K562 (cell line): ENCODE measurements around the gene TRIM65. TPM values are rescaled to one million over a fixed set of nuclear protein-coding genes. Genes with fewer than 3 reads are reported as not detected.
A peak's percentile ranks its signal among the peaks of the same experiment; 100 is the strongest.

Experiments used
- CBFB ChIP-seq: sonication (generic); formaldehyde crosslinking; IDR thresholded peaks from 2 replicates; pipeline ENCODE4 v1.4.0; 2020; ENCODE audit warnings: mild to moderate bottlenecking, missing genetic modification reagents
- ESRRA ChIP-seq: fragments of 450-650 bp; IDR thresholded peaks from 2 replicates; pipeline ENCODE4 v1.6.1; 2014; ENCODE audit warnings: low read depth, mild to moderate bottlenecking, moderate library complexity, borderline replicate concordance
- MGA ChIP-seq: fragments of 450-650 bp; IDR thresholded peaks from 2 replicates; pipeline ENCODE4 v1.6.1; 2016; ENCODE audit warnings: mild to moderate bottlenecking, moderate library complexity
- STAT5A ChIP-seq: IDR thresholded peaks from 2 replicates; pipeline ENCODE4 v1.6.1; 2012; ENCODE audit warnings: low read length, inconsistent platforms, borderline replicate concordance
- TEAD4 ChIP-seq, 2 experiments: sonication (generic) in 1 of 2; formaldehyde crosslinking in 1 of 2; IDR thresholded peaks; 2 replicates each; pipeline versions ENCODE4 v1.6.1 to v1.8.0; 2012 to 2022; ENCODE audit warnings: borderline replicate concordance in 1 of 2, inconsistent platforms in 1 of 2, low read length in 1 of 2, mild to moderate bottlenecking in 1 of 2, missing genetic modification reagents in 1 of 2
- ZBTB33 ChIP-seq: sonication (generic); formaldehyde crosslinking; IDR thresholded peaks from 2 replicates; pipeline ENCODE4 v1.8.1; 2023; ENCODE audit warnings: mild to moderate bottlenecking, missing genetic modification reagents
- ZNF518B ChIP-seq: fragments of 250-450 bp; sonication (Bioruptor Pico); IDR thresholded peaks from 2 replicates; pipeline ENCODE4 v1.5.0; 2021; ENCODE audit warnings: mild to moderate bottlenecking, moderate library complexity
- polyA plus RNA-seq, 8 experiments: library from polyadenylated mRNA; depleted of rRNA in 4 of 8; stranded (reverse) in 5 of 8; unstranded in 3 of 8; fragments of >200 nt; fragmentation: Nextera tagmentation in 2 of 8; fragmentation: Illumina TruSeq in 1 of 8; extraction: Ambion mirVana in 2 of 8; extraction: Trizol in 1 of 8; gene quantifications; 2 replicates each; pipeline versions ENCODE4 v1.2.1 to v1.2.3, GENCODE V29; 2011 to 2014; ENCODE audit warnings: inconsistent platforms in 1 of 8, missing spikeins in 1 of 8
- total RNA-seq, 7 experiments: library from RNA; depleted of rRNA in 6 of 7; stranded (reverse); fragments of >200 nt in 6 of 7; fragmentation: Illumina TruSeq in 2 of 7; extraction: Trizol in 2 of 7; gene quantifications; 2 replicates each; pipeline versions ENCODE4 v1.2.1 to v1.2.3, GENCODE V29; 2011 to 2021; ENCODE audit warnings: low replicate concordance in 1 of 7

Gene TRIM65
- total and polyA plus RNA-seq, 9 of the 15 experiments (the other 6 are each of a cell fraction or from before 2014, with no cell fraction given), result 2.8 to 45.7 (median 22.9) TPM

- TF ChIP-seq MGA, result peak; percentile 75
- TF ChIP-seq STAT5A, result no peak
- TF ChIP-seq ESRRA, result peak; percentile 39; the same call in 1 of the 2 replicates
- TF ChIP-seq TEAD4 (IDR thresholded peaks at IDR 0.05; ENCODE audit: low read length), result no peak
- no peak for TF ChIP-seq TEAD4 (CRISPR knock-in tag; IDR thresholded peaks at IDR 0.05; ENCODE audit: borderline replicate concordance)
- TF ChIP-seq ZNF518B, result no peak
- peak; percentile 86 for TF ChIP-seq CBFB (CRISPR knock-in tag)
- TF ChIP-seq ZBTB33 (CRISPR knock-in tag), result 0 out of 2 replicates have a peak, but pooled peaks have one; percentile 11
Measured at GRCh38 chr17:75940727-75941441, 44.1 kb upstream of the TRIM65 start, which contains the start of gene FBF1 (continued).
